Keratinocyte (primary cell): ENCODE results near the gene CMSS1.

Experiments
- EZH2 ChIP-seq: IDR thresholded peaks from one replicate; pipeline ENCODE4 v1.6.1; 2012; ENCODE audit warnings: inconsistent platforms, mild to moderate bottlenecking, low read length, moderate library complexity
- TF ChIP-seq, protein P1 (sequence below), 3 experiments: IDR thresholded peaks in 1 of 3; conservative IDR thresholded peaks in 1 of 3; optimal IDR thresholded peaks in 1 of 3; 2 replicates in 2 of 3; 3 replicates in 1 of 3; pipeline versions ENCODE3 to v1.5.1; 2011; ENCODE audit warnings: low read length in 3 of 3, mild to moderate bottlenecking in 3 of 3, moderate library complexity in 2 of 3, control low read depth in 1 of 3, inconsistent platforms in 1 of 3; ENCODE audit not compliant: insufficient read depth in 2 of 3; ENCODE audit errors: extremely low read depth in 1 of 3

DNA sequence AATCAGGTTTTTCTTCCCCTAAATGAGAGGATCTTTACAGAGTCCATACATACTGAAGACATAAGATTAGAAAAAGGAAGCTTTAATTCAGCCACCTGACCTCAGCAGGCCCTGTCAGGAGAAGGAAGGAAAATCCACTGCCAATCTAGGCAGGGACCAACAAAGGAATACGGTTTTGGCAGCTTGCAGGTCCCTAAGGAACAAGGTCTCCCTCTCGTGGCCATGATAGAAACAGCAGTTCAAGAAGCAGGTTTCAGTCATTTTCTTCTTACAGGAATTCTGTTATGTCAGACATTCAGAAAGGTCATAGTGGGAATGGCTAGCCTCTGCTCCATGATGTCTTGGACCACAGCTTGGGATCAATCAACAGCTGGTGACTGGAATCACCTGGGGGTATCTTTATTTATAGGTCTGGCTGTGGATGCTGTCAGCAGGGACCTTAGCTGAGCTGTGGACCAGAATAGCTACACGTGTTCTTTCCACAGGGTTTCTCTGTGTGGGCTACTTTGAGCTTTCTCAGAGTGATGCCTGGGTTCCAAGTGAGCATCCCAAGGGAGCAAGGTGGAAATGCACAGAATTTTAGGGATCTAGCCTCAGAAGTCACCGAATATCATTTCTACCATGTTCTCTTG, 9.4 kb upstream of the CMSS1 start:
- TF ChIP-seq, protein P1, sequence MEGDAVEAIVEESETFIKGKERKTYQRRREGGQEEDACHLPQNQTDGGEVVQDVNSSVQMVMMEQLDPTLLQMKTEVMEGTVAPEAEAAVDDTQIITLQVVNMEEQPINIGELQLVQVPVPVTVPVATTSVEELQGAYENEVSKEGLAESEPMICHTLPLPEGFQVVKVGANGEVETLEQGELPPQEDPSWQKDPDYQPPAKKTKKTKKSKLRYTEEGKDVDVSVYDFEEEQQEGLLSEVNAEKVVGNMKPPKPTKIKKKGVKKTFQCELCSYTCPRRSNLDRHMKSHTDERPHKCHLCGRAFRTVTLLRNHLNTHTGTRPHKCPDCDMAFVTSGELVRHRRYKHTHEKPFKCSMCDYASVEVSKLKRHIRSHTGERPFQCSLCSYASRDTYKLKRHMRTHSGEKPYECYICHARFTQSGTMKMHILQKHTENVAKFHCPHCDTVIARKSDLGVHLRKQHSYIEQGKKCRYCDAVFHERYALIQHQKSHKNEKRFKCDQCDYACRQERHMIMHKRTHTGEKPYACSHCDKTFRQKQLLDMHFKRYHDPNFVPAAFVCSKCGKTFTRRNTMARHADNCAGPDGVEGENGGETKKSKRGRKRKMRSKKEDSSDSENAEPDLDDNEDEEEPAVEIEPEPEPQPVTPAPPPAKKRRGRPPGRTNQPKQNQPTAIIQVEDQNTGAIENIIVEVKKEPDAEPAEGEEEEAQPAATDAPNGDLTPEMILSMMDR (optimal IDR thresholded peaks at IDR 0.05 in 1 of 3, IDR thresholded peaks at IDR 0.05 in 1 of 3, conservative IDR thresholded peaks at IDR 0.05 in 1 of 3; ENCODE audit: extremely low read depth in 1 of 3, insufficient read depth in 2 of 3, low read length in 3 of 3), result peak; percentile 81 to 90 (median 89)
- no peak for TF ChIP-seq EZH2
